ENCODE measurements around the gene TIMP2.

GRCh38 chr17:78966910-78967600 lies 41.9 kb upstream of the TIMP2 start:
- TF ChIP-seq, protein P1, sequence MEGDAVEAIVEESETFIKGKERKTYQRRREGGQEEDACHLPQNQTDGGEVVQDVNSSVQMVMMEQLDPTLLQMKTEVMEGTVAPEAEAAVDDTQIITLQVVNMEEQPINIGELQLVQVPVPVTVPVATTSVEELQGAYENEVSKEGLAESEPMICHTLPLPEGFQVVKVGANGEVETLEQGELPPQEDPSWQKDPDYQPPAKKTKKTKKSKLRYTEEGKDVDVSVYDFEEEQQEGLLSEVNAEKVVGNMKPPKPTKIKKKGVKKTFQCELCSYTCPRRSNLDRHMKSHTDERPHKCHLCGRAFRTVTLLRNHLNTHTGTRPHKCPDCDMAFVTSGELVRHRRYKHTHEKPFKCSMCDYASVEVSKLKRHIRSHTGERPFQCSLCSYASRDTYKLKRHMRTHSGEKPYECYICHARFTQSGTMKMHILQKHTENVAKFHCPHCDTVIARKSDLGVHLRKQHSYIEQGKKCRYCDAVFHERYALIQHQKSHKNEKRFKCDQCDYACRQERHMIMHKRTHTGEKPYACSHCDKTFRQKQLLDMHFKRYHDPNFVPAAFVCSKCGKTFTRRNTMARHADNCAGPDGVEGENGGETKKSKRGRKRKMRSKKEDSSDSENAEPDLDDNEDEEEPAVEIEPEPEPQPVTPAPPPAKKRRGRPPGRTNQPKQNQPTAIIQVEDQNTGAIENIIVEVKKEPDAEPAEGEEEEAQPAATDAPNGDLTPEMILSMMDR (IDR thresholded peaks at IDR 0.05; ENCODE audit: low read depth, low read length), result no peak
- no peak for TF ChIP-seq EZH2phosphoT487 (IDR thresholded peaks at IDR 0.05; ENCODE audit: low read depth)

All from OCI-LY3 (cell line).